Upper lobe of right lung (tissue), 1 donor: Measurements from ENCODE around the gene HOXD4. TPM values are rescaled to one million over a fixed set of nuclear protein-coding genes. Genes with fewer than 3 reads are reported as not detected.

Source experiments
- ATAC-seq: fragments of 200-7000 bp; cut with Tn5 transposase; one replicate; pipeline ENCODE4 v1.9.1; 2020; ENCODE audit warnings: mild to moderate bottlenecking, moderate library complexity
- DNase-seq: peaks from one replicate; pipeline ENCODE4 v3.0.0-alpha.2; 2020
- H3K27ac ChIP-seq: fragments of 200-600 bp; one replicate; pipeline ENCODE4 v1.8.0; 2022
- H3K27me3 ChIP-seq: fragments of 200-600 bp; one replicate; pipeline ENCODE4 v1.8.0; 2022; ENCODE audit warnings: mild to moderate bottlenecking
- H3K36me3 ChIP-seq: fragments of 200-600 bp; one replicate; pipeline ENCODE4 v1.8.0; 2022
- H3K4me1 ChIP-seq: fragments of 200-600 bp; one replicate; pipeline ENCODE4 v1.8.0; 2022
- H3K4me3 ChIP-seq: fragments of 200-600 bp; one replicate; pipeline ENCODE4 v1.8.0; 2022; ENCODE audit warnings: mild to moderate bottlenecking
- H3K9me3 ChIP-seq: fragments of 200-600 bp; one replicate; pipeline ENCODE4 v1.8.0; 2022
- intact Hi-C: fragments of 100-400 bp; cut with DNase I; formaldehyde crosslinking; loops from one replicate; pipeline ENCODE4 v1.11.0; 2022
- total RNA-seq: library from RNA; stranded (reverse); fragmentation: NEBNext Ultra II Directional; extraction: Animal tissue kit (Norgen Biotek cat#: 25700); gene quantifications from one replicate; pipeline ENCODE4 v1.2.1, GENCODE V29; 2021
- TF ChIP-seq, protein P1 (sequence below): fragments of 200-600 bp; IDR thresholded peaks from one replicate; pipeline ENCODE4 v1.8.0; 2022; ENCODE audit warnings: antibody characterized with exemption
- donor health status: DM: no; HTN: yes; CAD: no; lungs with severe emphysema.

Gene HOXD4
- total RNA-seq, 1 donor from 2014 or later, result 0.84 TPM

DNA sequence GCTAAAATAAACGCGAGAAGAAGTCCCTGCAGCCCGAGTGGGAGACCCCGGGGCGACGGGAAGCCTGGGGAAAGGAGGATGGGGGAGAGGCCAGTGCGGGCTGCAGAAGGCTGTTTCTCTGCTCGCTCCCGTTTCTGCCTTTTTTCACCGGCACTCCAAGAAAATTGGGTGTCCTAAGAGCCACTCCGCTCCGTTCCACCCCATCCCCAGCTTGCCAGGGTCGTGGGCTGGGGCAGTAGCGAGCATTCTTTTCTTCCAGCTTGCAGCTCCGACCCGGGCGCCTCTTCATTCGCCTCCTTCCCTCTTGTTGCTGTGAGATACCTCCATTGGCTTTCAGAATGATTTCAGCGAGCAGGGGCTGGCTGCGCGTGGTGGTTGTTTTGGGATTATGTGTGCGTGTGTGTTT lies 6.8 kb downstream of the HOXD4 start:
- Histone ChIP-seq H3K27me3 (peaks cover 100% of the 10 kb centered on the region), H3K4me1 (peaks cover 8% of the 10 kb centered on the region), H3K27ac (no peak overlapping the region), H3K9me3 (no peaks in the 10 kb centered on the region), H3K36me3 (no peaks in the 10 kb centered on the region), H3K4me3 (no peak overlapping the region)
- no peak for DNase-seq
- intact Hi-C loops, result no loop called here
- ATAC-seq, result no peak
- TF ChIP-seq, protein P1, sequence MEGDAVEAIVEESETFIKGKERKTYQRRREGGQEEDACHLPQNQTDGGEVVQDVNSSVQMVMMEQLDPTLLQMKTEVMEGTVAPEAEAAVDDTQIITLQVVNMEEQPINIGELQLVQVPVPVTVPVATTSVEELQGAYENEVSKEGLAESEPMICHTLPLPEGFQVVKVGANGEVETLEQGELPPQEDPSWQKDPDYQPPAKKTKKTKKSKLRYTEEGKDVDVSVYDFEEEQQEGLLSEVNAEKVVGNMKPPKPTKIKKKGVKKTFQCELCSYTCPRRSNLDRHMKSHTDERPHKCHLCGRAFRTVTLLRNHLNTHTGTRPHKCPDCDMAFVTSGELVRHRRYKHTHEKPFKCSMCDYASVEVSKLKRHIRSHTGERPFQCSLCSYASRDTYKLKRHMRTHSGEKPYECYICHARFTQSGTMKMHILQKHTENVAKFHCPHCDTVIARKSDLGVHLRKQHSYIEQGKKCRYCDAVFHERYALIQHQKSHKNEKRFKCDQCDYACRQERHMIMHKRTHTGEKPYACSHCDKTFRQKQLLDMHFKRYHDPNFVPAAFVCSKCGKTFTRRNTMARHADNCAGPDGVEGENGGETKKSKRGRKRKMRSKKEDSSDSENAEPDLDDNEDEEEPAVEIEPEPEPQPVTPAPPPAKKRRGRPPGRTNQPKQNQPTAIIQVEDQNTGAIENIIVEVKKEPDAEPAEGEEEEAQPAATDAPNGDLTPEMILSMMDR, result no peak

DNA sequence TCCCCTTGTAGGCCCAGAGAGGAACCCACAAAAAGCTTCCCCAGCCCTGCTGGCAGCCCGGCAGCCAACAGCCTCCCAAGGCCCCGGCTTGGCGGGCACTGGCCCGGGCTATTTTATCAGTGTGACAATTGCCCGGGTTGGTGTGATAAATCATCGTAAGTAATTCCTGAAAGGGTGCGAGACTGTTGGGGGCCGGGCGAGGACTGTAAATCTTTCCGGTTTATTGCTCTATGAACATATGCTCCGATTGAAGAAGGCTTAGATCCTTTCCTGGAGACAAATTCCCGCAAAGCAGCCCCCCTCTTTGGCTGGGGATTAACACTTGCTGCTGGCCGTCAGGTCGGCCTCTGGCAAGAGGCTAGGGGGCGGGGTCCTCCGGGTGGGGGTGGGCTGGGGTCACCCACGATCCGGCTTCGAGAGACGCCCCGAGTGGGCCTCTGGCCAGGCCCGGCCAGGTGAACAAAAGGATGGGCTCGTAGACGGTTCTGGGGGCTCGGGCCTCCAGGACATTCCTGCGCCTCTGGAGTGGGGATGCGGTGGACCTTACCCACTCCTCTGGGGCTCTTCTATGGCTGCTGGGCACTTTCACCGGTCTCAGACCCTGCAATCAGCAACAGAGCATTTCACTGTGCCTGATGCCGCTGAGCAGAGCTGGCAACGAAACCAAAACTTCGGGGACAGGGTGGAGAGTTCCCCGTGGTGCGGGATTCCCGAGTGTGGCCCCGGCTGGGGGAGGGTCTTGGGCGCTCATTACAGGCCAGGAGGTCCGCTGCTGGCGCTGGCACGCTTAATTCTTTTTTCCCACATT lies 7.7 kb downstream of the HOXD4 start:
- ATAC-seq, result no peak
- Histone ChIP-seq H3K27me3 (peaks cover 100% of the 10 kb centered on the region), H3K4me3 (no peak overlapping the region), H3K4me1 (peaks cover 8% of the 10 kb centered on the region), H3K27ac (no peak overlapping the region), H3K36me3 (no peaks in the 10 kb centered on the region), H3K9me3 (no peaks in the 10 kb centered on the region)
- TF ChIP-seq, protein P1, result no peak
- intact Hi-C loops, result no loop called here
- DNase-seq, result no peak

DNA sequence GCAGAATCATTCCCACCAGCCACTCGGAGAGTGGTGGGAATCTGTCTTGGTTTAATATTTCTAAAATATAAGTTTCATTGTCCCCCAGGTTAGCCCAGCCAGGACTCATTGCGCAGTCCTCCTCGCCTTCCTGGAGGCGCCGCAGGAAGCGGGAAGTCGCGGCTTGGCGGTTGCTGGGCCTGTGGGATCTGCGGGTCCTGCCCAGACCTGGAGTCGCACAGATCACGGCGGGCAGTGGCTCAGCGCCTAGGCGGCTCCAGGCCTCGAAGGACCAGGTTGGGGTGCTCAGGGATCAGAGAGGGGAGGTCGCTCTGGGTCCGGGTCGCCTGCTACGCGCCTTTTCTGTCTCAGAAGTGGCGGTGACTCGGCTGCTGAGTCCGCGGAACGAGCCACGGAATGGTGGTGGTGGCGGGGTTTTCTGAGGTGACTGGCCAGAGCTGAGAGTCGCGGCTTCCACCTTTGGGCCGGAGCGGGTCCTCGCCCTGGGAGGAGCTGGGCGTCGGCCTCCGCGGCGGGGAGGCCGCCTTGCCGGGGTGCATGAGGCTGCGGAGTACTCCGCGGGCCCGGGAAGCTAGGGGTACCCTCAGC lies 8.4 kb downstream of the HOXD4 start:
- Histone ChIP-seq H3K27me3 (peaks cover 100% of the 10 kb centered on the region), H3K4me1 (peaks cover 8% of the 10 kb centered on the region), H3K36me3 (no peaks in the 10 kb centered on the region), H3K4me3 (no peak overlapping the region), H3K27ac (no peak overlapping the region), H3K9me3 (no peaks in the 10 kb centered on the region)
- DNase-seq (peak; percentile 63), ATAC-seq (peak; percentile 7)
- TF ChIP-seq, protein P1, result no peak
- intact Hi-C loops, result no loop called here

DNA sequence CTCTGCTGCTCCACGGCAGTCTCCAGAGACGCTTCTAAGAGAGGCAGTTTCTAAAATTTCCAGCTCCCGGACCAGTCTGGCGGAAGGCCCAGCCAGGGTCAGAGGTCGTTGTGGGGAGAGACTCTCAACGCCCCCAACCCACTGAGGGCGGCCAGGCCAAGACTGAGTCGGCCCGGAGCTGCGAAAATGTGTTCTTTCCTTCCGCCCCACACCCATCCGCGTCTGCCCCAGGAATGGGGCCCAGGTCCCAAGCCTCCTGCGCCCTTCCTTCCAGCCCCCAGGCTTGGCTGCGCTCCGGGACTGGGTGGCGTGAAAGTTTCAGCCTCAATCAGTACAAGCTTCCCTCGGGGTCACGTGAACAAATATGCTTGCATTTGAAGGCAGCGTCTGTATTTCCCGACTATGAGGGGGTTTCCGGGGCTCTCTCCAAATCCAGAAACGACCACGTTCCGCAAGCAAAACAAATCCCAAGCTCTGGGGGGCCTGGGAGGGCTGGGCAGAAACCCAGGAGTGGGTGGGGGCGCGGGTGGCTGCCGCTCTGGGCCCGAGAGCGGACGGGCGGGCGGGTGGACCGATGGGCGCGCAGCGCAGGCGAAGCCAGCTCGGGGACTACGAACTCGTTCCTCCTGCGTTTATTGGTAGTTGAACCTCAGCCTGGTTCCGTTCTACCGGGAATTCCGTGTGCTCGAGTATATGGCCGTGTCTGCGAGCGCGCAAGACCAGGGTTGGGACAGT lies 9.1 kb downstream of the HOXD4 start:
- peak overlapping the region; percentile 3 for H3K4me3 ChIP-seq
- peaks cover 100% of the 10 kb centered on the region for H3K27me3 ChIP-seq
- intact Hi-C loops, result no loop called here
- no peaks in the 10 kb centered on the region for H3K36me3 ChIP-seq
- ATAC-seq, result no peak
- DNase-seq, result no peak
- TF ChIP-seq, protein P1, result no peak
- peaks cover 8% of the 10 kb centered on the region for H3K4me1 ChIP-seq
- H3K27ac ChIP-seq, result no peak overlapping the region
- H3K9me3 ChIP-seq, result no peaks in the 10 kb centered on the region

DNA sequence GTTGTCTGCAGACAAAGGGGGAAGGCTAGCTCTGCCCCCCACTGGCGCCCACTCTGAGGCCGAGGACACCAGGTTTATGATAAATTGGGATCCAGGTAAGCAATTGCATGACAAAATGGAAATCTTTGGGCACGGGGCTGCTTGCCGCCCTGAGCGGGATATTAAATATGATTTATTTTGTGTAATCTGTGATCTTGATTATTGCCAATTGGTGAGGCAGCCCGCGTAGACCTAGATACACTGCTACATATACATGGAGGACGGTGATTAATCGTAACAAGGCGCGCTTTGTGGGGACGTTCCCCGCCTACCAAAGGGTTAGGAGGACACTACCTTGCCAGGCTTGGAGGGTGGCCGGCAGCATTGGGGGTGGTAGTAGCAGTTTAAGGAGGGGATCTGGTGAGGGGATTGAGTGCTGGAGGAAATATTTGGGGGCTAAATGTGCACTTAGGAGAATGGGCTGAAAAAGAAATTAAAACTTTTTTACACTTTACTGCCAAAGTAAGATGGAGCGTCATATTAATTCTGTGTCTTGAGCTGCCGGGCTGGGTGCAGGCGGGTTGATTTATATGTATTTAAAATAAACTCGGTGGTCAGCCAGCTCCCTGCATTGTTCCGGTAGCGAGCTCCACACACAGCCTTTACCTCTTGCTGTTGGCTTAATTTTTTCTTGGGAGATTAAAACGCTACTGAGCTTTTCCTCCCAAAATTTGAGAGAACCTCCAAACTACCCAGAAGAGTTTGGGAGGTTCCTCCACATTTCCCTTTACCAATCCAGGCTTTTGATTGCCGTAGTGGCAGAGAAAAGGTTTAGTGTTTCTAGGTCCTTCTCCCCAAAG lies 9.9 kb downstream of the HOXD4 start:
- Histone ChIP-seq H3K27me3 (peaks cover 100% of the 10 kb centered on the region), H3K27ac (no peak overlapping the region), H3K9me3 (no peaks in the 10 kb centered on the region), H3K4me3 (no peak overlapping the region), H3K36me3 (no peaks in the 10 kb centered on the region), H3K4me1 (peaks cover 8% of the 10 kb centered on the region)
- DNase-seq (no peak), ATAC-seq (no peak)
- TF ChIP-seq, protein P1, result no peak
- intact Hi-C loops, result no loop called here
